GM18520 (cell line): ENCODE measurements around the gene ROCK2.

Experiments used
- ATAC-seq: cut with Tn5 transposase; IDR thresholded peaks from one replicate; pipeline ENCODE4 v1.9.1; 2021; ENCODE audit not compliant: unreplicated experiment

ROCK2 gene

DNA sequence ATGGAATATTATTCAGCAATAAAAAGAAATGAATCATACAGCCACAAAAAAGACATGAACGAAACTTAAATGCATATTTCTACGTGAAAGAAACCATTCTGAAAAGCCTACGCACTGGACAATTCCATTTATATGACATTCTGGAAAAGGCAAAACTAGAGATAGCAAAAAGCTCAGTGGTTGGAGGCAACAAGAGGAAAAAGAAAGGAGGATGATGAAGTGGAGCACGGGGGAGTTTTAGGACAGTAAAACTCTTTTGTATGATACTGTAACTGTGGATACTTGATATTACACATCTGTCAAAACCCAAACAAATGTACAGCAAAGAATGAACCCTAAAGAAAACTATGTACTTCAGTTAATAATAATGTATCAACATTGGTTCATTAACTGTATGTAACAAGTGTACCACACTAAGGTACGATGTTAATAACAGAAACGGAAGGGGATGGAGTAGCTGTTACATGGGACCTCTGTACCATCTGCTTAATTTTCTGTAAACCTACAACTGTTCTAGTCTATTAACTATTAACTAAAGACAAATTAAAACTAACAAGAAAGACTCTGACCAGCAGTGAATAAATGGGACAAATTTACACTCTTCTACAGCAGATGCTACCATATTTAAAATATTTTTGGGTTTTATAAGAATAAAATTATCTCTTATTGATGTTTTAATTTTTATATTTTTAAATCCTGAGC, 31.5 kb downstream of the ROCK2 start:
- ATAC-seq: no peak

DNA sequence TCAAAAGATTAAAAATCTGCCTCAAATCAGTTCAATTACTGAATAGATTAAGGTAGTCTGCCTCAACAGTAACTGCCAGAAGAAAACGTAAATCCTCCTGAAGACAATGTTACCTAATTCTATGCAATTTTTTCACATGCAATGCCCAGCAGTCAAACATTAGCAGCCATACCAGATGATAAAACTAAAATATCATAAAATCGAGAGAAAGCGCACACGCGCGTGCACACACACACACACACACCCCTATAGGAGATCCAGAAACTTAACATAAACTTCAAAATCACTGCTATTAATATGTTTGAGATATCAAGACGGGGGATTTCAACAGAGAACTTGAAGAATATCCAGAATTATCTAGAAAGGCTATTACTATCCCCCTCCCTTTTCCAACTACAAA, 32.9 kb downstream of the ROCK2 start:
- no peak for ATAC-seq

DNA sequence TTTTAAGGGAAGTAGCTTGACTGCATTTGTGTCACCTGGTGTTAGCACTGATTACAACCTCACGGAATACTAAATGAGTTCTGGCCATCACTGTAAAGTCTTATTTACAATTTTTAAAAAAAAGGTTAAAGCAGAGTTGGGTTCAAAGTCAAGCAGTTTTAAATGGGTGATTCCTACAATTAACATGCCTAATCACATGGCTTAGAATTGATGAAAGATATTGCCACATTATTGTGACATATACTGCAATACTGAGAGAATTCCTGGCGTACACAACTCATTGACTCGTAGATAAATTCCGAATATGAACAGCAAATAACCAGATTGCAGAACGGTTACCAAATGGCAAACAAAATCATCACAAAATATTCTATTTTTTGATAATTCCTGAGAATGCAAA, 34.2 kb downstream of the ROCK2 start:
- ATAC-seq: no peak

- no peak for ATAC-seq
These were observed 34.7 kb downstream of the ROCK2 start for GRCh38 chr2:11309706-11310105.

- no peak for ATAC-seq
These were observed 36.5 kb downstream of the ROCK2 start for GRCh38 chr2:11307764-11308415.

GRCh38 chr2:11305958-11306357, 38.5 kb downstream of the ROCK2 start:
- ATAC-seq: no peak

DNA sequence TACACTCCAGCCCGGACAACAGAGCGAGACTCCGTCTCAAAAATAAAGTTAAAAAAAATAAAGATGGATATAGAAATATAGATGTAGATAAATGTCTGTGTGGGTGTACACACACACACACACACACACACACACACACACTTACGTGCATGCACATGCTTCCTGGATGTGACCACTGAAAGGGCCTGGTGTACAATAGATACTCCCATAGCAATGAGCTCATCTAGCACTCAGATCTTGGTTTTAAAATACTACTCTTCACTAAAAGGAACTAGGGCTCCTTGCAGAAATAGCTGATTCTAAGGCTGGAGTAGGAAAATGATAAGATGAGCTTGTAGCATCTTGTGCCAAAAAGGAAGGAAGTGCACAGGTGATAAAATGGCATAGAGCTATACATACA, 39.1 kb downstream of the ROCK2 start:
- ATAC-seq: no peak

GRCh38 chr2:11304476-11304875, 40.0 kb downstream of the ROCK2 start:
- no peak for ATAC-seq

GRCh38 chr2:11303290-11304013, 41.0 kb downstream of the ROCK2 start:
- ATAC-seq: no peak

GRCh38 chr2:11299439-11299838, 45.0 kb downstream of the ROCK2 start:
- ATAC-seq: no peak

DNA sequence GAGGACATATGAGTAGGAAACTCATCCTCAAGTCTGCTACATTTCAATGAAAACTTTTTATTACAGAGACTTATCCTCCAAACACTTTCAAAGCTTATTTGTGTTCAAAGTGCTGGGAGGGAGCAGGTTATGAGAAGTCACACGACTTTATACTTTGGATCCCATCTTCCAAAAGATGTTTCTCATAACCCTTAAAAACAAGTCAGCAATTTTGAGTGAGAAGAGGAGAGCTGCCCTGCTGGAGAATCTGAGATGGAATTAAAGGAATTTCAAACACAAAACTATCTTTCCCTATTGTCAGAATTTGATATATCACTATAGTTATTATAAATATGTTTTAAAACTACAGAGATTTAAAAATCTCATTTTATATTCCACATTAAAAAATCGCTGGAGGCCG, 45.8 kb downstream of the ROCK2 start:
- no peak for ATAC-seq

GRCh38 chr2:11296401-11296800, 48.0 kb downstream of the ROCK2 start:
- ATAC-seq: no peak

DNA sequence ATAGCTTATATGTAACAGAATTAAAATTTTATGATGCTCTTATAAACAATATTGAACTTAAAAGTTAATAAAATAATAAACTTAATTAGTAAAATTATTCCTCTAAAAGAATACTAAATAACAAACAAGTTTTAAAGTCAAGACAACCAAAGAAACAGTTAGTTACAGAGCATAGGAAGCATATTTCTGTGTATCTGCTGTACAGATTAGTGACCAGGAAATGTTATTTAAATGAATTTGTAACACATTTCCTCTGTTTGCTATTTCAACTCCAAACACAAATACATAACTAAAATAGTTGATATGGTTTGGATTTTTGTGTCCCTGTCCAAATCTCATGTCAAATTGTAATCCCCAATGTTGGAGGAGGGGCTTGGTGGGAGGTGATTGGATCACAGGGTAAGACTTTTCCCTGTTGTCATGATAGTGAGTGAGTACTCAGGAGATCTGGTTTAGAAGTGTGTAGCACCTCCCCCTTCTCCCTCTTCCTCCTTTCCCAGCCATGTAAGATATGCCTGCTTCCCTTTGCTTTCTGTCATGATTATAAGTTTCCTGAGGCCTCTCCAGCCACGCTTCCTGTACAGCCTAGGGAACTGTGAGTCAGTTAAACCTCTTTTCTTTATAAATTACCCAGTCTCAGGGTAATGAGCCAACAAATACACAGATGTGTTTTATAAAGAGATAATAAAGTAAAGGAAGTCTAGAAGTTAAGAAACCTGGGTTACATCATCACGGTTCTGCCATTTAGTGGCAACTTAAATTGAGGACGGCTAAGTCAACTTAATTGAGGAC, 51.8 kb downstream of the ROCK2 start:
- no peak for ATAC-seq

DNA sequence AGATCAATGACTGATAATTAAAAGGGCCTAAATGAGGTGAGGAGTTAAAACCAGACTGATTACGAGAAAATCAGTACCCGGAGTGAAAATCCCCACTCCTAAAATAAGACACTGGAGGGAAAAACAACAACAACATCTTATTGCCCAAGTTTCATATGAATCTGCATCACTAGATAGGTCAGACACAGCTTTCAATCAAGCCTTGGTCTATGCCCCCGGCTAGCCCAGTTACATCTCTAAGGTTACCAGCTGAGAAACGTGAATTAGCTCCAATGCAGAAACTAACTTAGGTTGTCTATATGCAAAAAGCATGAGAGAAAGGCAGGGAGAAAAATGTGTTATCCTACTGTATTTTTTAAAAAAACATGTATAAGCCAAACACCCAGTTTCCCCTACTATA, 53.7 kb downstream of the ROCK2 start:
- no peak for ATAC-seq

DNA sequence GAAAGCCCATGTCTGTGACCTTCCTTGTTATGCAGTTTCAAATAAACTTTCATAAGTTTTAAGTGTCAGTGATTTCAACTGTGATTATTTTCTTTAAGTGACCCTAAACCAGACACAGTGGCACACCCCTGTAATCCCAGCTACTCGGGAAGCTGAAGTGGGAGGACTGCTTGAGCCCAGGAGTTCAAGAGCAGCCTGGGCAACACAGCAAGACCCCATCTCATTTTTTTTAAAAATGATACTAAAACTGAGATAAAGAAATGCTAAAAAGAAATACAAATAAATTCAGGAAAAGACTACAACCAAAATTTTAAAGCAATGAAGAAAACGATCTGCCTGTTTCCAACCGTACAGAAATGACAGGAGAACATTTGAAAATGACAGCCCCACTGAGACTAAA, 54.2 kb downstream of the ROCK2 start:
- ATAC-seq: no peak

GRCh38 chr2:11288431-11288830, 56.0 kb downstream of the ROCK2 start:
- ATAC-seq: no peak

- no peak for ATAC-seq
These were observed 57.7 kb downstream of the ROCK2 start for GRCh38 chr2:11286749-11287148.

DNA sequence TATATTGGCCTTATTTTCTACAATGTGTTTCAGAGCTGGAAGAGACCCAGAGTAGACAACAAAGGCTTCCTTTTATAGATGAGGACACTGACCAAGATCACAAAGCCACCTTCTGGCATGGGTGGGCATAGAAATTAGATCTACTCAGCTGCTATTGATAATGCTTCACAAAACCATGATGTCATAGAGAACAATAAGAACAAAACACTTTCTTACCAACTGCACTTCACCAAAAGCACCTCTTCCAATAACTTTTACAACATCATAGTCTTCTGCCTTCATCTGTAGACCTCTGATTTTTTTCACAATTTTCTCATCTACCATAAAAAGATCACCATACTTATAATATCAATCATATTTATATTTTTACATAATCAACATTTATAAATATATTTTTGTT, 58.1 kb downstream of the ROCK2 start:
- ATAC-seq: no peak

DNA sequence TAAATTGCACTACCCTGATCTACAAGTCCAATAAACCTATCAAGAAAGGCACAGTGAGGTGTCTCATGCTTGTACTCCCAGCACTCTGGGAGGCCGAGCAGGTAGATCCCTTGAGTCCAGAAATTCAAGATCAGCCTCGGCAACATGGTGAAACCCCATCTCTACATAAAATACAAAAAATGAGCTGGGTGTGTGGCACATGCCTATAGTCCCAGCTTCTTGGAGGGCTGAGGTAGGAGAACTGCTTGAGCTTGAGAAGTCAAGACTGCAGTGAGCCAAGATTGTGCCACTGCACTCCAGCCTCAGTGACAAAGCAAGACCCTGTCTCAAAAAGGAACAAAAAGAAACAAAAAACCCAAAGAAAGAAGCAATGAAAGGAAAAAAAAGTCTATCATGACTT, 58.9 kb downstream of the ROCK2 start:
- no peak for ATAC-seq

- no peak for ATAC-seq
These were observed 63.2 kb downstream of the ROCK2 start for GRCh38 chr2:11281186-11281585.

GRCh38 chr2:11280713-11281112, 63.7 kb downstream of the ROCK2 start:
- ATAC-seq: no peak
